HFF-Myc (cell line): ENCODE measurements around the gene WNT11.
"Not testable (repeated sequence)": the region's sequence is repeated elsewhere in the genome, so short reads cannot be mapped to it uniquely, and the experiment has no call there.

Experiments used
- DNase-seq: peaks from one replicate; pipeline ENCODE4 v3.0.0-alpha.2; 2011; ENCODE audit warnings: low read depth; ENCODE audit errors: extremely low read depth
- H3K4me3 ChIP-seq: replicated peaks from 2 replicates; pipeline ENCODE4 v1.5.1; 2011; ENCODE audit warnings: low read depth, mild to moderate bottlenecking, control low read depth, low read length
- CTCF ChIP-seq: IDR thresholded peaks from 2 replicates; pipeline ENCODE4 v1.5.1; 2012; ENCODE audit warnings: mild to moderate bottlenecking, low read depth, low read length, control low read depth; ENCODE audit errors: missing control alignments

Gene WNT11

DNA sequence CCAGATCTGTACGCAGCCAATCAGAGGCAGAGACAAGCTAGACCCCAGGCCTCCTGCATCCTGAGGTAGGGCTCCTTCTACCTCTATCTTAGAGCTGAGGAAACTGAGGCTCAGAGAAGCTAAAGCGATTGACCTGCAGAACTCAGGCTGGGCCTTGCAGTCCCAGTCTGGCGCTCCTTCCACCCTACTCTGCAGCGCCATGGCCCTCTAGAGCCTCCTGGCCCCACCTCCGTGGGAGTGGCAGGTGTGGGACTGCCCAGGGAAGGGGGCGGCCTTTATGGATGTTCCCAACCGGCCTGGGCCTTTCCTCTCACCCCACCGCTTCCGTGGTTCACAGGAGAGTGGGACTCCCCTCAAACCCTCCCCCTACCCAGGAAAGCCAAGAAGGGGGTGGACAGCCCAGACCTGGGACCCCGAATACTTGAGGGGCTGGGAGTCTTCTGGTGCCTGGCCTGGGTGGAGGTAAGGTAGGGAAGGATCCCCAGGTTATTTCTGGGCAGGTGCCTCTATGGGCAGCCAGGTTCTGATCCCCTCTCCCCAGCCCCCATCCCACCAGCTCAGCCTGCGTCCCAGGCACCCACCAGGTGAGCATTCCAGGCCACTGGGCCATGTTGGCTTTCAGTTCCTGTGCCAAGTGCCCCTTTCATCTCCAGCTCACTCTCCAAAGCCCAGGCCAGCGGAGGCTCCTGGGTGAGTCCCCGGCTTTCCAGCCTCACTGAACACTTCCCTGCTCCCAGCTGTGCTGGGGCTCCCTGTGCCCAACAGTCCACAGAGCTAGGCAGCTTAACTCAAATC is 3.0 kb downstream of the WNT11 start:
- TF ChIP-seq CTCF: no peak
- no peak overlapping the region for H3K4me3 ChIP-seq
- DNase-seq: no peak

- no peak for TF ChIP-seq CTCF
- H3K4me3 ChIP-seq: no peak overlapping the region
- DNase-seq: no peak
These were observed 4.5 kb downstream of the WNT11 start for GRCh38 chr11:76201672-76202412.

GRCh38 chr11:76201056-76201455 is 5.2 kb downstream of the WNT11 start:
- no peak for DNase-seq
- no peak overlapping the region for H3K4me3 ChIP-seq
- TF ChIP-seq CTCF: no peak

DNA sequence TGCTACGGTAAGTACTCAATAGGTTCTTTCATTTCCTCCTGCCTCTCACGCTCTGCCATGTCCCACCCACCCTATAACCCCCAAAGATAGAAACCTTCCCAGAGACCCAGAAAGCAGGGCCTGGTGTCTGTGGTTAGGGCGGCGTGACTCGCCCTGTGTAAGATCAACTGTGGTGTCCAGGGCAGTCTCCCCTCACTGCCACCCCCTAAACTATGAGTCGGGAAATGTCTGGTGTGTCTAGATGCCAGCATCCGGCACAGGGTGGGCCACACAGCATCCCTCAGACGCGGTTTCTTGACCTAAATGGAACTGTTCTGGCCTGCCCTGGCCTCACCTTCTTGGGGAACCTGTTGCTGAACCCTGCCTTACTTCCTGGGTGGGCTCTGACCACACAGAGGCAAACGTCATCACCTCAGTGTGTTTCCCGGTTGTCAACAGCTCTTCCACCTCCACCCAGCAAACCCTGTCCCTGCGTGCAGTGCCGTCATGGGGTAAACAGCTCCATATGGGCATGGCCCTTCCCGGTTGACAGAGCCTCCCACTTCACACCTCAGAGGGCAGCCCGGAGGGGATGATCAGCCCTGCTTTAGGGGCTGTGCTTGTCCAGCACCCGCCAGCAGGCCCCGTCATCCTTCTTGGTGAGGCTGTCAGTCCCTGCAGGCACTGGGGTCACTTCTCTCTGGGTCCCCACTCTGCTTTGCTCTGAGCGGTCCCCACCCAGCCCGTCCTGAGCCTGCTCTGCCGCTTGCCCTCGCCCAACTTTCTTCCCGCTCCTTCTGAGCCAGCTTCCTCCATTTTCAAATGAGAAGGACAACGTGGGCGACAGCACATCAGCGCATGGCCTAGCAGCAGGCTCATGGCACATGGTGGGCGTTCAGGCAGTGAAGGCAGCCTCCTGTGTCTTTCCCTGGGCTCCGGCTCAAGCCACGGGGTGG is 6.0 kb downstream of the WNT11 start:
- H3K4me3 ChIP-seq: no peak overlapping the region
- no peak for TF ChIP-seq CTCF
- DNase-seq: no peak

DNA sequence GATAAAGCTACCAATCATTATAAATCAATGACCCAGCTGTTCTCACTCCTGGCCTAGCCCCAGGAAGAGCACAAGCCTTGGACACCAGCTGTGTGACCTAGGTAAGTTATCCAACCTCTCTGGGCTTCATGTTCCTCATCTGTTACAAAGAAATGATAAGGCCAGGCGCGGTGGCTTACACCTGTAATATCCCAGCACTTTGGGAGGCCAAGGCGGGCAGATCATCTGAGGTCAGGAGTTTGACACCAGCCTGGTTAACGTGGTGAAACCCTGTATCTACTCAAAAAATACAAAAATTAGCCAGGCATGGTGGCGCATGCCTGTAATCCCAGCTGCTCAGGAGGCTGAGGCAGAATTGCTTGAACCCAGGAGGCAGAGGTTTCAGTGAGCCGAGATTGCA is 7.6 kb downstream of the WNT11 start:
- H3K4me3 ChIP-seq, DNase-seq: not testable (repeated sequence)

GRCh38 chr11:76197941-76198640 is 8.2 kb downstream of the WNT11 start:
- TF ChIP-seq CTCF: no peak
- H3K4me3 ChIP-seq: no peak overlapping the region
- no peak for DNase-seq
